Body of pancreas (tissue), 4 donors: ENCODE measurements around the gene FUCA2.

Source experiments
- POLR2A ChIP-seq, 3 donors: fragments of 450-650 bp; IDR thresholded peaks; one replicate each; pipeline ENCODE4 v1.6.1; 2016; ENCODE audit warnings: antibody characterized with exemption in 3 of 3, mild to moderate bottlenecking in 2 of 3
- TF ChIP-seq, protein P1 (sequence below), 7 experiments: fragments of 450-650 bp in 4 of 7; fragments of 200-600 bp in 3 of 7; sonication (generic) in 3 of 7; IDR thresholded peaks; one replicate each; pipeline ENCODE4 v1.5.1; 2016 to 2019; ENCODE audit warnings: antibody characterized with exemption in 7 of 7

- no peak for TF ChIP-seq POLR2A (IDR thresholded peaks at IDR 0.05)
- TF ChIP-seq, protein P1, sequence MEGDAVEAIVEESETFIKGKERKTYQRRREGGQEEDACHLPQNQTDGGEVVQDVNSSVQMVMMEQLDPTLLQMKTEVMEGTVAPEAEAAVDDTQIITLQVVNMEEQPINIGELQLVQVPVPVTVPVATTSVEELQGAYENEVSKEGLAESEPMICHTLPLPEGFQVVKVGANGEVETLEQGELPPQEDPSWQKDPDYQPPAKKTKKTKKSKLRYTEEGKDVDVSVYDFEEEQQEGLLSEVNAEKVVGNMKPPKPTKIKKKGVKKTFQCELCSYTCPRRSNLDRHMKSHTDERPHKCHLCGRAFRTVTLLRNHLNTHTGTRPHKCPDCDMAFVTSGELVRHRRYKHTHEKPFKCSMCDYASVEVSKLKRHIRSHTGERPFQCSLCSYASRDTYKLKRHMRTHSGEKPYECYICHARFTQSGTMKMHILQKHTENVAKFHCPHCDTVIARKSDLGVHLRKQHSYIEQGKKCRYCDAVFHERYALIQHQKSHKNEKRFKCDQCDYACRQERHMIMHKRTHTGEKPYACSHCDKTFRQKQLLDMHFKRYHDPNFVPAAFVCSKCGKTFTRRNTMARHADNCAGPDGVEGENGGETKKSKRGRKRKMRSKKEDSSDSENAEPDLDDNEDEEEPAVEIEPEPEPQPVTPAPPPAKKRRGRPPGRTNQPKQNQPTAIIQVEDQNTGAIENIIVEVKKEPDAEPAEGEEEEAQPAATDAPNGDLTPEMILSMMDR (IDR thresholded peaks at IDR 0.05) = no peak
Measured at GRCh38 chr6:143517447-143517773, 5.9 kb upstream of the FUCA2 start.
